SH-SY5Y (cell line): ENCODE data around the gene SLC39A7.

Source experiments
- GATA2 ChIP-seq: IDR thresholded peaks from 2 replicates; pipeline ENCODE4 v1.6.1; 2011; ENCODE audit warnings: mild to moderate bottlenecking, low read depth, low read length
- GATA3 ChIP-seq: IDR thresholded peaks from 2 replicates; pipeline ENCODE4 v1.6.1; 2011; ENCODE audit warnings: low read depth, mild to moderate bottlenecking, low read length, moderate library complexity

DNA sequence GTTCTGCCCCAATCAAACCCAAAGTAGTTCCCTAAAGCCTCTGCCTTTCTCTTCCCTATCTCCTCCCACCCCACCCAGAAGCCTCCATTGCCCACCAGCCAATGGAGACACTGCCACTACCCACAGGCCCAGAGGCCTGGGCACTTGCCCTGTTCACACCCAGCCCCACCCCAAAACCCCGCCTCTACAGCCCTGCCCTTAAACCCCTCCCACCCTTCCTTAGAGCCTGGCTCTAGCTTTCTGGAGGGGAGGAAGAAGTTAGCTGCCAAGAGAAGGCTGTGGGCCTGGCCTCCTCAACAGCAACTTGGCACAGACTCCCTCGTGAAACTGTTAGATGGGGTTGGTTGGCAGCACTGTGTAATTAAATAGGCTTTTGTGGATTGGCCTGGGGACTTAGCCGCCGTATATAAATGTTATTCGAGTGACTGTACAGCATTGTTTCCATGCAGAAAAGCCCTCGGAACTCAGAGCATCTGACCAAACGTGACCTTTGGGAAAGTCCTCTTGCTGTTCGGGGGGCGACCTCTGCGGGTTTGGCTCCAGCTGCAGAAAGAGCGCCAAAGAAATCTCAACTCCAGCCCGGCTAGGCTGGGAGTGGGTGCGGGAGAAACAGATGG lies 39.8 kb upstream of the SLC39A7 start:
- TF ChIP-seq GATA2 (no peak), GATA3 (no peak)
